ENCODE data around the gene SRPK1. TPM values are rescaled to one million over a fixed set of nuclear protein-coding genes. Genes with fewer than 3 reads are reported as not detected.
"Not testable (repeated sequence)": the region's sequence is repeated elsewhere in the genome, so short reads cannot be mapped to it uniquely, and the experiment has no call there.

SRPK1 gene
- total and polyA plus RNA-seq, 2 of the 8 experiments (the other 6 are each of a cell fraction or from before 2014, with no cell fraction given), result 25.7 to 116 TPM

DNA sequence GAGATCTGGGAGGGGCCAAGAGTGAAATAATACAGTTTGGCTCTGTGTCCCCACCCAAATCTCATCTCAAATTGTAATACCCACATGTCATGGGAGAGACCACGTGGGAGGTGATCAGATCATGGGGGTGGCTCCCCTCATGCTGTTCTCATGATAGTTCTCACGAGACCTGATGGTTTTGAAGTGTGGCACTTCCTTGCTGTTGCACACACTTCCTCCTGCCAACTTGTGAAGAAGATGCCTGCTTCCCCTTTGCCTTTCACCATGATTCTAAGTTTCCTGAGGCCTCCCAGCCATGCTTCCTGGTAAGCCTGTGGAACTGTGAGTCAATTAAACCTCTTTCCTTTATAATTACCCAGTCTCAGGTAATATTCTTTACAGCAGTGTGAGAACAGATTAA, 11.3 kb downstream of the SRPK1 start:
- WGBS, 2 experiments (ENCODE audit: extremely low coverage in 1 of 2, insufficient coverage in 1 of 2, insufficient read length in 1 of 2, insufficient replicate concordance in 2 of 2, low coverage in 1 of 2, low lambda C conversion rate in 2 of 2, missing lambda C conversion rate in 1 of 2), result 91% methylated on average over 2 of the region's 2 CpGs; no CpG with 5 or more reads in 1 of the 2 experiments

More for the DNA sequence above, 11.3 kb downstream of the SRPK1 start:
- H3K4ac ChIP-seq (replicated peaks; ENCODE audit: insufficient read length, low read depth, low read length); H2AK5ac ChIP-seq (ENCODE audit: low read depth, low read length); H4K8ac ChIP-seq (ENCODE audit: extremely low read depth, insufficient read depth, low read length); H4K91ac ChIP-seq (replicated peaks; ENCODE audit: insufficient read length, low read length); H3K4me1 ChIP-seq (replicated peaks in 1 of 4; ENCODE audit: control insufficient read depth in 3 of 4, insufficient read depth in 4 of 4, low read length in 3 of 4); H4K20me1 ChIP-seq (replicated peaks in 1 of 2; ENCODE audit: control insufficient read depth in 1 of 2, insufficient read depth in 2 of 2, low read length in 2 of 2); H3K9ac ChIP-seq (replicated peaks in 1 of 4; ENCODE audit: extremely low read depth in 1 of 4, low read depth in 3 of 4, low read length in 3 of 4); H4K5ac ChIP-seq (ENCODE audit: insufficient read length, low read depth, low read length); H3K23me2 ChIP-seq (ENCODE audit: low read depth, low read length); H2BK20ac ChIP-seq (ENCODE audit: low read length); FAIRE-seq; H3K4me2 ChIP-seq (ENCODE audit: insufficient read depth in 1 of 2, low read depth in 2 of 2, low read length in 2 of 2); H2AFZ ChIP-seq (ENCODE audit: low read length); H3K18ac ChIP-seq (ENCODE audit: extremely low read depth, low read length); CTCF ChIA-PET (ENCODE audit: partially characterized antibody); H3K23ac ChIP-seq (ENCODE audit: insufficient read length); H3K14ac ChIP-seq (ENCODE audit: insufficient read length); H3K56ac ChIP-seq (replicated peaks; ENCODE audit: insufficient read length, low read depth, low read length); H3K4me3 ChIP-seq (ENCODE audit: extremely low read depth in 1 of 4, insufficient read depth in 2 of 4, low read depth in 3 of 4, low read length in 4 of 4); H3K27ac ChIP-seq (ENCODE audit: low read depth, low read length); H2BK12ac ChIP-seq (ENCODE audit: low read depth, low read length); H2BK5ac ChIP-seq (ENCODE audit: low read depth, low read length); H3K27me3 ChIP-seq (replicated peaks in 1 of 4; ENCODE audit: control insufficient read depth in 3 of 4, extremely low read depth in 1 of 4, insufficient read depth in 3 of 4, low read length in 3 of 4); DNase-seq (ENCODE audit: low read depth in 1 of 2, low spot score in 2 of 2); H3K79me1 ChIP-seq (ENCODE audit: low read depth, low read length); H2BK120ac ChIP-seq (replicated peaks; ENCODE audit: low read depth, low read length); H2BK15ac ChIP-seq (ENCODE audit: low read length): not testable (repeated sequence)
- Histone ChIP-seq H3K36me3 (ENCODE audit: control insufficient read depth in 2 of 4, insufficient read depth in 4 of 4, low read length in 3 of 4) (peaks cover 3 to 57% (median 29%) of the 10 kb centered on the region in 4 experiments; a peak in 7 of 8 replicates), H3K79me2 (ENCODE audit: control insufficient read depth in 1 of 2, insufficient read depth in 2 of 2, low read length in 2 of 2) (peaks cover 3 to 91% of the 10 kb centered on the region in 2 experiments), H3K9me3 (ENCODE audit: insufficient read depth in 2 of 2, low read depth in 1 of 2, low read length in 1 of 2) (peaks cover 26% of the 10 kb centered on the region in 2 experiments)
- POLR2A ChIA-PET (ENCODE audit: partially characterized antibody), result interaction anchor here (1.1 to 2.2 kb wide), 3 partner anchors 8 to 11 kb away, joined by 4 to 7 read pairs (median 7); partner anchors contain the start of gene SRPK1
